DMS79 treated with DMSO at 0.1 percent for 48 hours (cell line): ENCODE measurements around the gene ATG101.

Experiments used
- DNase-seq: peaks from one replicate; lab custom pipeline; 2025; lab: John Stamatoyannopoulos, UW

Gene ATG101, protein sequence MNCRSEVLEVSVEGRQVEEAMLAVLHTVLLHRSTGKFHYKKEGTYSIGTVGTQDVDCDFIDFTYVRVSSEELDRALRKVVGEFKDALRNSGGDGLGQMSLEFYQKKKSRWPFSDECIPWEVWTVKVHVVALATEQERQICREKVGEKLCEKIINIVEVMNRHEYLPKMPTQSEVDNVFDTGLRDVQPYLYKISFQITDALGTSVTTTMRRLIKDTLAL

DNA sequence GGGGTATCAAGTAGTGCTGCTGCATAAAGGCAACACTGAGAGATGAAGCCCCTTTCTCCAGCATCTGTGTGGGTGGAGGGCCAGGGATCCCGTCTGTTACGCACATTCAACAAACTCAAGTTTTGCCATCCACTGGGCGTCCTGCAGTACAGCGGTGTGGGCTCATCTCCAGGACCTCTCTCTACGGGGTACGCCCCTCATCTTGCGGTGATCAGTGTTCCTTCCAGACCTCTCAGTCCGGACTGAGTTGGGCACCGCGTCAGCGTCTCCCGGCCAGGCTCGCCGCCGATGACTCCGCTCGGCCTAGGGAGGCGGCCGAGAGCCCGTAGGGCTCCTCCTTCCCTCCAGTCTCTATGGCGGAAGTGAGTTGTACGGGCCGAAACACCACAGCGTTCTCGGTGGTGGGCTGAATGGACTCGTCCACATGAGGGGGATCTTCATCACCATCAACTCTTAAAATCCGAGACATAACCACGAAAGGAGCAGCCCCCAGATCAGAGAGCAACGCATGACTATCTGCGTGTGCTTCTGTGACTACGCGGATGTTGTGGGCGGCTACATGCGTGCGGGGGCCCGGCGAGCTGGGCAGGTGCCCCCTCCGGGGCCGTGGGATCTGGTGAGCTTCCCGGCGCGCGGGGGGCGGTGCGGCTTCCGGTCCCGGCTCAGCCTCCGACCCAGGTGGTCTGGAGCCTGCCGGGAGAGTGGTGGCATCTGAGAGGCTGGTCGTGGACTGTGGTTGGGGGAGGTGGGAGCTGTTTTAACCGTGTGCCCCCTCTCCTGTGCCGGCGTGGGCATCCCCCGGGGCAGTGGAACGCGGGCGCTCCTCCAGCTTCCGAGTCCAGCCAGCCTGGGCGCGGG is at the start of gene ATG101:
Gene ATG101, plus strand, starts transcription at position 652 of the 858 bp plus-strand sequence. CDS start 3,673 bp downstream, outside the sequence.
- peak; percentile 70 for DNase-seq

DNA sequence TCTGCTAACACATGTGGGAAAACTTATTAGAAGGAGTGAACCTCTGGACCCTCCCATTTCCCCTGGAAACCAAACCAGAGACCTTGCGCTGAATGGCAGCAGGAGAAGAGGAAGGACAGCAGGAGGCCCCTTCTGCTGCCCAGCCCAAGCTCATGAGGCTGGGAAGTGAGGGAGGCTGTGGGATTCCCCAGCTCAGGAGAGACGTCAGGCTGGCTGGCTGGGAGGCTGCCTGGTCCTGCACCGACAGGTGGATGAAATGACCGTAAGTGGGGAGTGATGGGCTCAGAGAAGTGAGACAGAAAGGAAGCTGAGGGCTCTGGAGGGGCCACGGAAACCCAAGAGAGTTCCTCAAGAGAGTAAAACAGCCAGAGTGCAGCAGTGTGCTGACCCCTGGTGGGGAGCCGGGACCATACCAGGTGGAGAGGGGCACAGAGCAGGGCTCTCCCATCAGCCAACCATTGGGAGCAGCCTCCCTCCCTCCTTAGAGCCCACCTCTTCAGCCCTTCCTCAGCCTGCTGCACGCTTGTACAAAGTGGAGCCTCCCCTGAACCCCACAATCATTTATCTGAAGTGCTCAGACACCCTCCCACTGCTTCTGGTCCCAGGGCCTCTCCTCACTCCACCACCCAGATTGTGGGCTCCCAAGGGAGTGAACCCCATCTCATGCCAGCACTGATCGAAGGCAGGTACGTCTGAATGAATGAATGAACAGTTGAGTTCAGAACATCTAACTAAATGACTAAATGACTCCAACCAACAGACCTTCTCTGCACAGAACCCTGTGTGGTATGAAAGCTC is 49.0 kb upstream of the ATG101 start:
- peak; percentile 8 for DNase-seq

DNA sequence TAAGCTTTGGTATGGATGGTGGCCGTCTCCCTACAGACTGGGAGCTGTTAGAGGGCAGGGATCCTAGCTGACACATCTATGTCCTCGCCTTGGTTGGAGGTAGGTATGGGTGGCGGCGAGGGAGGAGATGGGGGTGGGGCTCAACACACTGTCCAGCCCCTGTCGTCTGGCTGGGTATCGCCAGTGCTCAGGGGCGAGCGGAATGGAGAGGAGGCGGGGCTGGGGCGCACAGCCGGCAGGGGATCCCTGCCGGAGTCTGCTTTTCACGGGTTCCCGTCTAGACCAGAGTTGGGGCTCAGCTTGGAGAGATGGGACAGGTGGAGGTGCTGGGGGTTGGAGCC is 47.0 kb upstream of the ATG101 start:
- no peak for DNase-seq

DNA sequence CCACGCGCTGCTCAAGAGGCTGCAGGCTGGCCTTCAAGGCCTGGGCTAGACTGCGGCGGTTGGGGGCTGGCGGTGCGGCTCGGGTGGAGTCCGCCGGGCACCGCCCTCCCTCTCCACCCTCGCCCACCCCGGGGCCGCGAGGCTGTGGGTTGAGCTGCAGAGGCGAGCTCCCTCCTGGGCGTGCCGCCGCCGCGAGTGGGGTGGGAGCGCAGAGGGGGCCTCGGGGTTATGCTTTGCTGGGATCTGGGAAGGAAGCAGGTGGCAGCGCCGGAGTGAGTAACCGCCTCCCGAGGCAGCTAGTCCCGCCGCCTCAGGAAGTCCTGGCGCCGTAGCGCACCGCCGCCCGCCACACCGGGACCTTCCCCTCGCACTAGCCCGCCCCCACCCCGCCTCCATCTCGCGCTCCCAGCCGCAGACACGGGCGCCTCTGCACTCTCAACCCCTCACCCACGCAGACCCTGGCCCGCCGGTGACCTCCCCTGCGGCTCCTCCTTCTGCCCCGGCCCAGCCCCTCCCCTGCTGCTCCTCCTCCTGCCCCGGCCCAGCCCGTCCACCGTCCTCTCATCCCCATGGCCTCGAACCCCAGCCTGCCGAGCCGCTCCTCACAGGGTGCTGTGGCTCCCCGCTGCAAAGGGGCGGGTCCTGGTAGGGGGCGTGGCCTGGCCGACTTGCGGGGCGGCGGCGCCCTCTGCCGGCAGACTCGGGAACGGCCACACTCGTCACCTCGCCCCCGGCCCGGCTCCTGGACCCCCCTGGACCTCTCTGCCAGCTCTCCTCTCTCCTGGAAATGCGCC is 46.4 kb upstream of the ATG101 start:
- DNase-seq = no peak

DNA sequence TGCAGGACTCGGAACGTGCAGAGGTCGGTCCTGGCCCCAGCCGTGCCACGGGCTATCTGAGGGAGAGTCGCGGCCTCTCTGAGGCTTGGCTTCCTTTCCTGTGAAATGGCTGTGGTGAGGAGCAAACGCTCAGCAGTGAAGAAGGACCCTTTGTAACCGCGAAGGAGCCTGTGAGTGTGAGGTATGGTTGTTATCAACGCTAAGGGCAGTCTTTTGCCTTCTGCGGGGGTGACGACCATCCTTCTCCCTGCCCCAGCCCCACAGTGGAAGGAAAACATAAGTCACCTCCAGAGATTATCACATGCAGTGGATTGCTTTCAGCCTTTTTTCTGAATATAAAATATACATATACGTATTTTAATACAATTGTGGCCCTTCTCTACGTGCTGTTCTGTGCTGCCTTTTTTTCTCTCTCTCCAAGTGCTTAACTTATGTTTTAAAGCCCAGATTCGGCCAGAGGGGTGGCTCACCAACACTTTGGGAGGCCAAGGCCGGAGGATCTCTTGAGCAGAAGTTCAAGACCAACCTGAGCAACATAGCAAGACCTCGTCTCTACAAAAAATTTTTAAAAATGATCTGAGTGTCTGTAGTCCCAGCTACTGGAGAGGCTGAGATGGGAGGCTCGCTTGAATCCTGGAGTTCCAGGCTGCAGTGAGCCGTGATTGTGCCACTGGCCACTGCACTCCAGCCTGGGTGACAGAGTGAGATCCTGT is 45.6 kb upstream of the ATG101 start:
- DNase-seq = peak; percentile 12

DNA sequence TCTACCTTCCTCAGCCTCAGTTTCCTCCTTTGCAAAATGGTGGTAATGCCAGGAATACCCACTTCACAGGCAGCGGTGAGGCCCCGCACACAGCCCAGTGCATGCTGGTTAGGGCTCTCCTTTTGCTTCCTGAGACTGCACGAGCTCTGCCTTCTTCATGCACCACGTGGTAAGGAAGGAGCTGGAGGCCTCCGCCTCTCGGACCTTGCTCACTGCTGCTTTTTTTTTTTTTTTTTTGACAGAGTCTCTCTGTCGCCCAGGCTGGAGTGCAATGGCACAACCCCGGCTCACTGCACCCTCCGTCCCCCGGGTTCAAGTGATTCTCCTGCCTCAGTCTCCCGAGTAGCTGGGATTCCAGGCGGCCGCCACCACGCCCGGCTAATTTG is 44.9 kb upstream of the ATG101 start:
- no peak for DNase-seq

DNA sequence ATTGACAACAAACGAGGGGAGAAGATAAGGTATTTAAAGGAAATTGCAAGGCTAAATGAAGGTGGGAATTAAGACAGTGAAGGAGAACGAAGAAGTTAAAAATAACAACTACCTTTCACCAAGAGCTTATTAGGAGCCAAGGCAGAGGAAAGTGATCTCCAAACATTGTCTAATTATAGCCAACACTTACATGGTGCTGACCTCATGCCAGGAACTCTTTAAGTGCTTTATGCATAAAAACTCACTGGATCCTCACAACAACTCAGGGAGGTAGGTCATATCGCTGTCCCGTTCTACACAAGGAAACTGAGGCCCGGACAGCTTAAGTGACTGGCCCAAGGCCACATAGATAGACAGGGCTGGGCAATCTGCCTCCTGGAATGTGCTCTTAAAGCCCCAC is 43.5 kb upstream of the ATG101 start:
- DNase-seq = no peak

DNA sequence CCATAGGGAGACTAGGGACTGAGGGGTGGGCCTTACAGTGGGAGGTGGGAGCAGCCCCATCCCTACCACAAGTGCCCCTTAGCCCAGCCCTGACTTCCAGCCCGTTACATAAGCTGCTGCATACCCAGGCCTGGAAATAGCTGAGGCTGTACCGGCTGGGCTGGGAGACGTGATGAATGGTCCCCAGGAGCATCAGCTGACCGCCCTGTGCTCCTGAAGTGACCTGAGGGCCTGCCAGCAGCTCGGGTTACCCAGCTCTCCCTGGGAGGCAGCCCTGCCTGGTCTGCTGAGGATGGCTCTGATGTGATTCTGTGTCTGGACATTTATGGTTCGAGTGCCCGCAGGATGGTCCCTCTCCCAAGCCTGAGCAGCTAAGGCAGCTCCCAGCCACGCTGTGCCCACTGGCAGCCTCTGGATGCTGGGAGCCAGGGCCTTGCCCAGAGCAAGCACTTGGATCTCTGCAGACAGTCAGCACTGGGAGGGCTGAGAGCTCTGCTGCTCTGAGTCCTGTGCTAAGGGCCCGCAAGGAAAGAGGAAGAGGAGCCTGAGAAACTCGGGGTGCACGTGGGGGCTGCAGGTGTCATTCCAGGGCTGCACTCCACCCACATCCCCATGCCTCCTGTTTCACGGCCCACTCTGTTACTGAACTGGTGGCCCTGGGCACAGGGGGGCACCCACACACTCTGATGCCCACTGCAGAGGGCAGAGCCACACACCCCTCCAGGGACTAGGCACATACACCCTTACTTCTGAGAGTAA is 42.5 kb upstream of the ATG101 start:
- DNase-seq = no peak

DNA sequence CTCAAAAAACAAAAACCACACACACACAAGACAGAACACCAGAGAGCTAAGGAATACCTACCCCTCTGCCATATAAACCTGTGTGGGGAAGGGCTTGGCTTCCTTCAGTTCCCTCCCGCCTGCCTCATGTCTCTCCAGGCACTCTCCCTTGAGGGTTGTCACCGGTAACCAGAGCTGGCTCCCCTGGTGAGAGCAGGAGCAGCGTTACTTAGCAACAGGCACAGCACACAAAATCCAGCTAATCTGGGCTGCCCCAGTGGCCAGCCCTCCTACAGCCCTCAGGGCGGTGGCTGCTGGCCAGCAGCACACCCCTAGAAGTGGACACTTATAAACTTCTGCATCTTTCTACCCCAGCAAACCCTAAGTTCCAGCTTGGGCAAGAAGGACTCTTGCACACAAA is 40.1 kb upstream of the ATG101 start:
- peak; percentile 28 for DNase-seq

DNA sequence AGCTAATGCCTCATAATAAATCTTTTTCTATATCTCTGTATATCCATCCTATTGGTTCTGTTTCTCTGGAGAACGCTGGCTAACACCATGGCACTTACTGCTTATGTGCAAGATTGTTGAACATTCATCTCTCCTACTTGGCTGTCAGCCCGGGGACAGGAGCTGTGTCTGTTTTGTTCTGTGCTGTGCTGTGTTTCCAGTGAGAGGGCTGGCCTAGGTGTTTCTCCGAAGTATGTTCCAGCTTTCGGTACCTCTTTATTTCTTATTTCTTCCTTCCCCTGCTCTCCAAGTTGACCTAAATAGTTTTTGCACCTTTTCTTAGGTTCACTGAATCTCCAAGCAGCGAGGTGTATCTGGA is 37.4 kb upstream of the ATG101 start:
- peak; percentile 16 for DNase-seq

DNA sequence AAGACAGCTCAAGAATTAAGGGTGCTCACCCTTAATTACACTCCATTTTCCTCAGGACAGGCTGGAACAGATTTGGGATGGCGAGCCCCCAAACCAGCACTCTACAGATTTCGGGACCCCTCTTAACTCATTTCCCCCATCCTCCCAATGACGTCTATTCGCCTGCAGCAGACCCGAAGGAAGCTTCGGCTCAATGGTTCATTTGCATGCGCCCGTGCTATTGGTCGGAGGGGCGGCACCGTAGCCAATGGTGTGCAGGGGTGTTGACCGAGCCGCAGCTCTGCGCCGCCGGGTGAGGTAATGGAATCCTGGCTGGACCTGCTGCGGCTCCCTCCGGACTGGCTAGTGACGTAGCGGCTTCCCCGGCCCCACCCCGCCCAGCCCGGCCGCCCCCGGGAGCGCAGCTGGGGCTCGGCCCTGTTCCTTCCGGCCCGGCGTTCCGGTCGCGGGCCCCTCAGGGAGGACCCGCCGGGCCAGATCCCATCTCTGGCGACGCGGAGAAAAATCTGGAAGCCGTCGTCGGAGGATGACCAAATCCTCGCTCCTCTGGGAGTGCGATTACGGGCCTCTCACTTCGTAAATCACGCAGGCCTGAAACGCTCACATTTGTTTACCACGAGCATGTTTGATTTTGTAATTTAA is 36.9 kb upstream of the ATG101 start:
- DNase-seq = peak; percentile 79

DNA sequence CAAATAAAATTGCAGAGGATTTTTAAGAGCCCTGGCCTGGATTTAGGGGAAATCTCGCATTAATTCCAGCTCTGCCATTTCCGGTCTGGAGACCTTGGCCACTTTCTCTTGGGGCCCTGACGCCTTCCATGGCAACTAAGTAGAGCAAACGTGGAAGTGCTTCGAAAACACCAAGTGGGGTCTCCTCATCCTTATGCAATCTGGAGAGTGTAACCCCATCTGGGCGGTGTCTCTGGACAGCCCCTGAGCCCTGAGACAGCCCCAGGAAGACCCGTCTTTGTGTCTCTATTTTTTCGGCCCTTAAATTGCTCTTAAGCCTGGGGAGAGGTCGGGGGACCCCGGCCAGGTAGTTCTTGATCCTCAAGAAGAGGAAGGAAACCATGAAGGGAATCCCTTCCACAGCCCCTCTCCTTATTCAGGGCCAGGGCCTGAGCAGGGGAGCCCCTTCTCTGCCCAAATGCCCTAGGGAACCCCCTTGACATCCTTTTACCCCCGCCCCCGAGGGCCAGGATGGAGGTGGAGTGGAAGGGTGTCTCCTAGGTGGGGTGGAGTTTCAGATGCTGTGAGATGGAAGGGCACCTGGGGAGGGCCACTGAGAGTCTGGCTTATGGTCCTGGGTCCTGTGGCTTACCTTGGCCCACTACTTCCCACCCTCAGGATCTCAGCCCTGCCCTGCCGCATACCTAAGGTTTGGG is 36.2 kb upstream of the ATG101 start:
- no peak for DNase-seq

DNA sequence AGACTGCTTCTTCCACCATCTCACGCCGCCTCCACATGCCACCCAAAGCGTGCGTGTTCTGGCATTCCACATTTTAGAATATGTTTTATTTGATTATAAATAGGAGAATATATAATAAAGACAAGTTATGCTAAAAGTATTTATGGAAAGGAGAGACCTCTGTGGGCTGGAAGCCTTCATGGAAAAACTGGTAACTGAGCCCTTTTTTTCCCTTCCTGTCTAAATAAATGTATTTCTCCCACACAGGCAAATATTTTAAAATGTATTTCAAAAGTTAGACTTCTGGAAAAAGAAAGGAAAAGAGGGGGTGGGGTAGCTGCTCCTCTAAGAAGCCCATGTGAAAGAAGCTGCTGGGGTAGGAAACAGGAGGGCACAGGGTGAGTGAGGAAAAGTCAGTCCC is 34.6 kb upstream of the ATG101 start:
- no peak for DNase-seq

DNA sequence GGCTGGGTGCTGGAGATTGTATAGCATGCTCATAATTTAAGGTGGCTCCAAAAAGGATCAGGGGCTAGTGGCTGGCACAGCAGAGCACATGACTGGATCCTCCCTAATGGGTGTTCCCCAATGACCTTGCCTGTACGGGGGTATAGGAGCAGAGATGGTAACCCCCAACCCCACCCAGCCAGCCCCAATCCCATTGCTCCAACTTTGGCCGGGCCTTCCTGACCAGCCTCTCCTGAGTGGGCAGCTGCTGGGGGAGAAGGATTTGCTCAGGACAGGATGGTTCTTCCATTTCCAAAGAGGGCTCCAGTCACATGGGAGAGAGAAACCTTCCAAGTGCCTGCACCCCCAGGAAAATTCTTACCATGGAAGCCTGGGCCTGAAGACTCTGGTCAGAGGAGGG is 33.9 kb upstream of the ATG101 start:
- no peak for DNase-seq

DNA sequence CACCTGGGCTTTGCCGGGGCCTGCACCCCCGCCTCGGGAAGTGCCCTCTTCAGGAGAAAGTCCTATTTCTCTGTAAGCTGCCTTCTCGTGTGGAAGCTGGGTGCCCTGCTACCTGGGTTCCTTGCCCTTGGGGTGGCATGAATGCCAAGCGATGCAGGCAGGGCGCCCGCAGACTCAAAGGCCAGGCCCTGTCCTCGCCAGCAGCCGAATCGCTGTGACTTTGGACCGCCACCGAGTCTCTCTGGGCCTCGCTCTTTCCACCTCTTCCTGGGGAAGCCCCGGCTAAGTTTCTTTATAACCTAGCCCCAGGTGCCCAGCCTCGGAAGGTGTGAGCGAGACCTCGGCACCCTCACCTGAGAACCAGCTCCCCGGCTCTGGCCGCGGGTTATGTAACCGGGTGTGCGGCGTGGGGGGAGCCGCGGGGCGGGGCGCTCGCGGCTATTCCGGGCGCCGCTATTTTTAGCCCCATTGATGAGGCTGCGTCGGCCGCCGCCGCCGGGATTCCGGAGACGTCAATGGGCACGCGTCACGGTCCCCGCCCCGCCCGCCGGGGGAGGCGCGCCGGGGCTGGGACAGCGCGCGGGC is 33.1 kb upstream of the ATG101 start:
- no peak for DNase-seq

DNA sequence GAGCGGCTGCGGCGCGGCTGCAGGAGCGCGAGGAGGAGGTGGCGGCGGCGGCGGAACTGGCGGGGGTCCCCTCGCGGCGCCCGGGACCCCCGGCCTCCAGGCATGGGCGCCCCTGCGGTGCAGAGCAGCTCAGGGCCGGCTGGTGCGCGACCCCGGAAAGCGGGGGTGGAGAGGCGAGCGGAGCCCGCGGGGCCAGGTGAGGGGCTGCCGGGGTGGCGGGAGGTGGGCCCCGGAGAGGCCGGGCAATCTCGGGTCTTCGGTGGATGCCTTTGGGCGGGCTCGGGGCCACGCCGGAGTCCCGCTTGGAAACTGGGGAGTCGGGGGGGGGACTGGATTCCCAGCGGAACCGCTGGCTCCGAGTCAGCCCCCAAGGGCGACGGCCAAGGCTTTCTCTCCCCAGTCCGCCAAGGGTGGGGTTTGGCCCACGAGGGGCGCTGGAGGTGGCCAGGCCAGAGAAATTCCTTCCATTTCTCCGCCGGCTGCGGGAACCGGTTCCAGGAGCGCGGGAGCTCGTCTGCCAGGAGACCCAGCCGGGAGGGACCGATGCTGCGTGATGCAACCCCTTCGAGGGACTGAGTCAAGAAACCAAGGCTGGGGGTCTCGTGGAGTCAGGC is 32.4 kb upstream of the ATG101 start:
- DNase-seq = no peak

DNA sequence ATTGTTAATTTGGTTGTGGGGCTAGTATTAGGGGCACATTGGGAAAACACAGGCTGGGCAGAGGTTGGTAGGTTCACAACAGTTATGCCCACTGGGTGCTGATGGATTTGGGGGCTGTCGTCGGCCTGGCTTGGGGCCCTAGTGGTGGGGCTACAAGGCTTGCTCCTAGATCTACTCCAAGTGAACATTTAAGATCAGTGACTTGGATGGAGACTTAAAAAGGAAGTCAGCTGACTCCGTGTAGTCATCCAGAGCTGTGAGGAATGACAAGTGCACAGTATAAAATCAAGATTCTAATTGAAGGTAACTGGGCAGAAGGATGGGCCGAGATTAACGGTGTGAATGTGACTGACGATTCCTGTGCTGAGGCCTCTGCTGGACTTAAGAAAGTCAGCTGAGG is 31.3 kb upstream of the ATG101 start:
- DNase-seq = no peak

DNA sequence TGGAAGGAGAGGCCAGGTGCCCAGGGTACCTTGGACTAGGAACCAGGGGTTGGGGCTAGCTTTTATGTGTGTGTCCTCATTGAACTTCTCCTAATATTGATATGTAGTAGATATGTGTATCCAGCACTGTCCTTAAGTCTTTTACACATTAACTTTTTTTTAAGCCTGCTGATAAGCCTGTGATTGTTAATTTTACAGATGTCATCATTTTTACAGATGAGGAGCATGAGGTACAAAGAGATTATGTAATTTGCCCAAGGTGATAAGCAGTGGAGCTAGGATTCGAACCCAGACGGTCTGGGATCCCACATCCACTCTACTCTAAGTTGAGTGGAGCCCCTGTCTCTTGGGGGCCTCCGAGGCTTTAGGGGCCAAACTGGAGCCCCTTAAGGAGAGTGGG is 28.7 kb upstream of the ATG101 start:
- DNase-seq = no peak

DNA sequence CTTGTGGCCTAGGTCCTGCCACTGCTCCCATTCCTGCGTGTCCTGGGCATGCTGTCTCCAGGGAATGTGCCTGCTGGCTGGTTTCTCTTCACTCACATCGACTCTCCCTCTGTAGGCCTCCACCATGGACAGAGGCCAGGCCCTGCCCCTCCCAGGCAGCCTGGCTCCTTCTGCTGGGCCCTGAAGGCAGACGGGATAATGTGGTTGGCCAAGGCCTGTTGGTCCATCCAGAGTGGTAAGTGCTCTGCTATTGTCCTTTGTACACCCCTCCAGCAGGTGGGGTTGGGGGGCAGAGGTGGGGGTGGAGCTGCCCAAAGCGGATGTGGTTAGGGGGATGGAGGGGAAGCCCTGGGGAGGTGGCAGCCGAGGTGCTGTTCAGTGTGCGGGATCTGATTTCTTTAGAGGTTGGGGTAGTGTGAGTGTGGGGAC is 28.1 kb upstream of the ATG101 start:
- no peak for DNase-seq
